Activated CD8-positive, alpha-beta memory T cell treated with anti-CD3 and anti-CD28 coated beads for 4 hours (primary cell): ENCODE measurements around the gene NCAPG2.
"Not testable (repeated sequence)": the region's sequence is repeated elsewhere in the genome, so short reads cannot be mapped to it uniquely, and the experiment has no call there.

Source experiments
- DNase-seq, 2 donors: peaks; one replicate each; pipeline ENCODE4 v3.0.0-alpha.2; 2020; ENCODE audit warnings: low read depth in 2 of 2

Gene NCAPG2

GRCh38 chr7:158676171-158676840 lies 28.3 kb downstream of the NCAPG2 start:
- DNase-seq: no peak

- DNase-seq: no peak
These were observed 31.6 kb downstream of the NCAPG2 start for GRCh38 chr7:158672975-158673374.

GRCh38 chr7:158668086-158668485 lies 36.5 kb downstream of the NCAPG2 start:
- not testable (repeated sequence) for DNase-seq

GRCh38 chr7:158666966-158667678 lies 37.5 kb downstream of the NCAPG2 start:
- DNase-seq: not testable (repeated sequence)

- DNase-seq: no peak
These were observed 38.2 kb downstream of the NCAPG2 start for GRCh38 chr7:158666401-158666800.

GRCh38 chr7:158664406-158664805 lies 40.2 kb downstream of the NCAPG2 start:
- no peak for DNase-seq

GRCh38 chr7:158663428-158663741 lies 41.2 kb downstream of the NCAPG2 start:
- DNase-seq: no peak

- DNase-seq: no peak
These were observed 41.8 kb downstream of the NCAPG2 start for GRCh38 chr7:158662610-158663427.

- no peak for DNase-seq
These were observed 46.1 kb downstream of the NCAPG2 start for GRCh38 chr7:158658475-158658874.

- no peak for DNase-seq
These were observed 47.3 kb downstream of the NCAPG2 start for GRCh38 chr7:158657189-158657746.

GRCh38 chr7:158655931-158656441 lies 48.6 kb downstream of the NCAPG2 start:
- DNase-seq: peak in 1 of 2 donors; percentile 13

GRCh38 chr7:158655507-158655906 lies 49.1 kb downstream of the NCAPG2 start:
- no peak for DNase-seq

GRCh38 chr7:158651968-158652565 lies 52.5 kb downstream of the NCAPG2 start:
- DNase-seq: no peak

- no peak for DNase-seq
These were observed 53.8 kb downstream of the NCAPG2 start for GRCh38 chr7:158650821-158651225.

- no peak for DNase-seq
These were observed 55.3 kb downstream of the NCAPG2 start for GRCh38 chr7:158649279-158649678.

GRCh38 chr7:158648787-158649186 lies 55.8 kb downstream of the NCAPG2 start:
- no peak for DNase-seq

- no peak for DNase-seq
These were observed 56.4 kb downstream of the NCAPG2 start for GRCh38 chr7:158648168-158648567.

- DNase-seq: no peak
These were observed 57.2 kb downstream of the NCAPG2 start for GRCh38 chr7:158647475-158647792.

- DNase-seq: no peak
These were observed 57.7 kb downstream of the NCAPG2 start for GRCh38 chr7:158646766-158647474.

- DNase-seq: no peak
These were observed 58.8 kb downstream of the NCAPG2 start for GRCh38 chr7:158645842-158646241.

GRCh38 chr7:158642149-158642548 lies 62.5 kb downstream of the NCAPG2 start:
- no peak for DNase-seq
